Common myeloid progenitor, CD34-positive (primary cell): ENCODE measurements around the gene IGSF22. TPM values are rescaled to one million over a fixed set of nuclear protein-coding genes. Genes with fewer than 3 reads are reported as not detected.

Experiments used
- CTCF ChIA-PET: fragments of 350-600 bp; sonication (Branson Sonifier 250); formaldehyde crosslinking; loops from one replicate; lab custom pipeline; 2021; ENCODE audit warnings: antibody characterized with exemption; lab: Charles Lee
- POLR2A ChIA-PET: fragments of 350-600 bp; sonication (Branson Sonifier 250); formaldehyde crosslinking; loops from one replicate; lab custom pipeline; 2021; ENCODE audit warnings: antibody characterized with exemption; lab: Charles Lee
- DNase-seq, 3 donors: peaks; one replicate each; pipeline versions ENCODE4 v3.0.0 to v3.0.0-alpha.2; 2013
- H3K27ac ChIP-seq, 2 experiments: 1 replicate in 1 of 2; 2 replicates in 1 of 2; pipeline ENCODE4 v1.7.0; 2013; ENCODE audit warnings: inconsistent platforms in 2 of 2, low read length in 2 of 2, mild to moderate bottlenecking in 2 of 2, low read depth in 1 of 2, moderate library complexity in 1 of 2; ENCODE audit not compliant: severe bottlenecking in 2 of 2, insufficient read depth in 1 of 2, poor library complexity in 1 of 2
- H3K27me3 ChIP-seq, 5 experiments: replicated peaks in 2 of 5; 1 replicate in 3 of 5; 2 replicates in 2 of 5; pipeline versions ENCODE4 v1.6.1 to v1.7.0; 2013; ENCODE audit warnings: low read length in 4 of 5, mild to moderate bottlenecking in 2 of 5, moderate library complexity in 2 of 5, inconsistent platforms in 1 of 5; ENCODE audit not compliant: insufficient read depth in 5 of 5, control insufficient read depth in 4 of 5
- H3K36me3 ChIP-seq, 4 experiments: 1 replicate in 2 of 4; 2 replicates in 2 of 4; pipeline versions ENCODE4 v1.6.1 to v1.7.0; 2013; ENCODE audit warnings: low read length in 3 of 4, control low read depth in 1 of 4, mild to moderate bottlenecking in 1 of 4; ENCODE audit not compliant: control insufficient read depth in 4 of 4, insufficient read depth in 4 of 4
- H3K4me1 ChIP-seq, 4 experiments: 1 replicate in 3 of 4; 2 replicates in 1 of 4; pipeline versions ENCODE4 v1.6.1 to v1.7.1; 2013; ENCODE audit warnings: low read length in 3 of 4, mild to moderate bottlenecking in 3 of 4, control low read depth in 1 of 4, inconsistent platforms in 1 of 4, moderate library complexity in 1 of 4; ENCODE audit not compliant: control insufficient read depth in 4 of 4, insufficient read depth in 4 of 4; ENCODE audit errors: control extremely low read depth in 1 of 4
- H3K4me3 ChIP-seq, 7 experiments: 1 replicate in 4 of 7; 2 replicates in 3 of 7; pipeline versions ENCODE4 v1.5.1 to v1.7.0; 2013; ENCODE audit warnings: mild to moderate bottlenecking in 7 of 7, low read length in 6 of 7, moderate library complexity in 6 of 7, inconsistent platforms in 2 of 7, low read depth in 2 of 7, control low read depth in 1 of 7; ENCODE audit not compliant: insufficient read depth in 4 of 7, control insufficient read depth in 1 of 7; ENCODE audit errors: extremely low read depth in 1 of 7
- H3K9me3 ChIP-seq, 5 experiments: 1 replicate in 4 of 5; 2 replicates in 1 of 5; pipeline versions ENCODE4 v1.6.1 to v1.7.1; 2013; ENCODE audit warnings: low read length in 4 of 5, mild to moderate bottlenecking in 2 of 5, inconsistent platforms in 1 of 5, low read depth in 1 of 5, moderate library complexity in 1 of 5; ENCODE audit not compliant: control insufficient read depth in 4 of 5, insufficient read depth in 2 of 5; ENCODE audit errors: control extremely low read depth in 1 of 5
- WGBS: methylation state at CpG from one replicate; pipeline ENCODE4 v1.1.5; 2013; ENCODE audit not compliant: insufficient coverage; 5-methylcytosine and 5-hydroxymethylcytosine counted together
- polyA plus RNA-seq: library from polyadenylated mRNA; unstranded; fragments of 120-200 nt; gene quantifications from one replicate; pipeline ENCODE4 v1.2.1, GENCODE V29; 2013

Gene IGSF22
- polyA plus RNA-seq = 0.75 TPM

GRCh38 chr11:18726040-18726439, at the start of gene IGSF22:
IGSF22 (minus strand) TSS chr11:18726188; CDS start chr11:18724236, 1,952 bp downstream.
- Histone ChIP-seq H3K9me3 (no peaks in the 10 kb centered on the region), H3K36me3 (no peaks in the 10 kb centered on the region), H3K27ac (no peak within 1 kb of the TSS), H3K4me3 (no peak within 1 kb of the TSS), H3K27me3 (no peaks in the 10 kb centered on the region), H3K4me1 (peaks cover 0 to 22% (median 11%) of the 10 kb centered on the region in 4 experiments)
- DNase-seq = no peak
- 92% methylated on average over 7 of the region's 7 CpGs for WGBS
- ChIA-PET CTCF (interaction anchor here (1.0 to 1.1 kb wide), 3 partner anchors 9 to 186 kb away, joined by 4 to 6 read pairs (median 4); no protein-coding TSS in a partner anchor), POLR2A (no interaction called here)

- H3K4me1 ChIP-seq = peaks cover 0 to 1% (median 0%) of the 10 kb centered on the region in 4 experiments
- DNase-seq = no peak
- 95% methylated on average over 7 of the region's 7 CpGs for WGBS
- H3K4me3 ChIP-seq = no peak overlapping the region
- H3K27ac ChIP-seq = no peak overlapping the region
- H3K36me3 ChIP-seq = no peaks in the 10 kb centered on the region
- H3K9me3 ChIP-seq = no peaks in the 10 kb centered on the region
- ChIA-PET CTCF (interaction anchor here (0.6 to 5.5 kb wide), 8 partner anchors 9 to 785 kb away, joined by 3 to 37 read pairs (median 16); no protein-coding TSS in a partner anchor), POLR2A (no interaction called here)
- peaks cover 0 to 3% (median 0%) of the 10 kb centered on the region in 5 experiments for H3K27me3 ChIP-seq
Observed at GRCh38 chr11:18774801-18775200, 48.8 kb upstream of the IGSF22 start.

- H3K27me3 ChIP-seq = peaks cover 0 to 5% (median 0%) of the 10 kb centered on the region in 5 experiments
- DNase-seq = no peak
- WGBS = 96% methylated on average over 3 of the region's 3 CpGs
- ChIA-PET POLR2A (no interaction called here), CTCF (interaction anchor here (0.8 to 5.5 kb wide), 5 partner anchors 7 to 29 kb away, joined by 3 to 37 read pairs (median 26); no protein-coding TSS in a partner anchor)
- no peak overlapping the region for H3K27ac ChIP-seq
- H3K36me3 ChIP-seq = no peaks in the 10 kb centered on the region
- H3K9me3 ChIP-seq = no peaks in the 10 kb centered on the region
- peaks cover 0 to 2% (median 0%) of the 10 kb centered on the region in 4 experiments for H3K4me1 ChIP-seq
- no peak overlapping the region for H3K4me3 ChIP-seq
Observed at GRCh38 chr11:18773681-18774080, 47.7 kb upstream of the IGSF22 start.

- DNase-seq = no peak
- H3K9me3 ChIP-seq = no peaks in the 10 kb centered on the region
- peaks cover 0 to 5% (median 0%) of the 10 kb centered on the region in 5 experiments for H3K27me3 ChIP-seq
- H3K4me1 ChIP-seq = peaks cover 0 to 2% (median 0%) of the 10 kb centered on the region in 4 experiments
- H3K4me3 ChIP-seq = no peak overlapping the region
- 95% methylated on average over 4 of the region's 8 CpGs for whole genome bisulfite sequencing
- H3K36me3 ChIP-seq = no peaks in the 10 kb centered on the region
- POLR2A ChIA-PET = interaction anchor here (0.6 kb wide), 1 partner anchor 33 kb away, joined by 4 read pairs; no protein-coding TSS in a partner anchor
- CTCF ChIA-PET = interaction anchor here (0.8 to 5.5 kb wide), 5 partner anchors 7 to 29 kb away, joined by 3 to 37 read pairs (median 26); no protein-coding TSS in a partner anchor
- H3K27ac ChIP-seq = no peak overlapping the region
Observed at GRCh38 chr11:18773104-18773503, 47.1 kb upstream of the IGSF22 start.

- H3K27me3 ChIP-seq = peaks cover 0 to 8% (median 0%) of the 10 kb centered on the region in 5 experiments
- no peaks in the 10 kb centered on the region for H3K36me3 ChIP-seq
- H3K4me1 ChIP-seq = peaks cover 0 to 2% (median 0%) of the 10 kb centered on the region in 4 experiments
- no peaks in the 10 kb centered on the region for H3K9me3 ChIP-seq
- POLR2A ChIA-PET = no interaction called here
- no peak for DNase-seq
- 94% methylated on average over 3 of the region's 5 CpGs for WGBS
- H3K4me3 ChIP-seq = no peak overlapping the region
- H3K27ac ChIP-seq = no peak overlapping the region
- CTCF ChIA-PET = interaction anchor here (1.4 kb wide), 1 partner anchor 12 kb away, joined by 3 read pairs; no protein-coding TSS in a partner anchor
Observed at GRCh38 chr11:18772211-18772610, 46.2 kb upstream of the IGSF22 start.

GRCh38 chr11:18771266-18772035, 45.5 kb upstream of the IGSF22 start:
- Histone ChIP-seq H3K9me3 (no peaks in the 10 kb centered on the region), H3K4me3 (no peak overlapping the region), H3K27ac (no peak overlapping the region), H3K4me1 (peaks cover 0 to 2% (median 0%) of the 10 kb centered on the region in 4 experiments), H3K36me3 (no peaks in the 10 kb centered on the region), H3K27me3 (peaks cover 0 to 8% (median 0%) of the 10 kb centered on the region in 5 experiments)
- 91% methylated on average over 11 of the region's 13 CpGs for WGBS
- no peak for DNase-seq
- POLR2A ChIA-PET = no interaction called here
- CTCF ChIA-PET = interaction anchor here (0.9 to 1.4 kb wide), 2 partner anchors 9 to 11 kb away, joined by 3 read pairs; no protein-coding TSS in a partner anchor
